T follicular helper cell (primary cell): ENCODE results near the gene SLC38A6.

ENCODE experiments used
- DNase-seq: peaks from one replicate; pipeline ENCODE4 v3.0.0-alpha.2; 2020; ENCODE audit warnings: low read depth

SLC38A6 gene

DNA sequence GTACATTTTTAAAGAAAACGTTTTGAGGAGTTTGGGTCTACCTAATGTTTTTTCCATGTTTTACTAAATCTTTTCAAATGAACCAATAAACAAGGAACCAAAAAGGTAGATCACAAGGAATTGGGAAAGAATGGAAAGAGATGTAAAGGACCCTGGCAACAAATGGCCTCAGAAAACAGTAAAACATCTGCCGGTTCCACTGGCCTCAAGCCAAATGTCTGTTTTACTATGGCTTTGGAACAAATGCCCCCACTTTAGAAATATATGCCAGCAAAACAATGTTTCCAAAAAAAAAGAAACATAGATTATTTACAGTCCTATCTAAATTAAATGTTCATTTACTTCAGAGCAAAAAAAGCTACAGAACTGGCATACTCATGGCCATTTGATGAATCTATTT, 3.2 kb upstream of the SLC38A6 start:
- DNase-seq = no peak

GRCh38 chr14:60981633-60982455, 799 bp downstream of the SLC38A6 start:
- DNase-seq = no peak

DNA sequence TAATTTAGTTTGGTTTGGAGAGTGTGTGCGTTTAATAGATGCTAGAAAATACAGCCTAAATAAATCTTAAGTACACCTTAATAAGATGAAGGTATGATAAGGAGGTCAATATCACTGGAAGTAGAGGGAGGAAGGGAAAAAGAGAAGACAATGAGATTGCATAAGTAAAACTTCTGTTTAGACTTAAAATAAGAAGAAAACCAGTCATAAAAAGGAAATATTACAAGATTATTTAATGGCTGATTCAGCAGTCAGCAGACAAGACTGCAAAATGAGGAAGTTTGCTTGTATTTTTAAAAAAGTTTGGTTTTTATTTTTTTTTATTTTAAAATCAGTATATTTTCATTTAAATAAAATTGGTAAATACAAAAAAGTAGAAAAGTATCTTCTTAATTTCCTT, 3.2 kb downstream of the SLC38A6 start:
- no peak for DNase-seq

- no peak for DNase-seq
Observed at GRCh38 chr14:60986500-60986899, 5.5 kb downstream of the SLC38A6 start.

- no peak for DNase-seq
Observed at GRCh38 chr14:60989599-60989998, 8.6 kb downstream of the SLC38A6 start.

GRCh38 chr14:60998617-60999016, 17.6 kb downstream of the SLC38A6 start:
- no peak for DNase-seq

DNA sequence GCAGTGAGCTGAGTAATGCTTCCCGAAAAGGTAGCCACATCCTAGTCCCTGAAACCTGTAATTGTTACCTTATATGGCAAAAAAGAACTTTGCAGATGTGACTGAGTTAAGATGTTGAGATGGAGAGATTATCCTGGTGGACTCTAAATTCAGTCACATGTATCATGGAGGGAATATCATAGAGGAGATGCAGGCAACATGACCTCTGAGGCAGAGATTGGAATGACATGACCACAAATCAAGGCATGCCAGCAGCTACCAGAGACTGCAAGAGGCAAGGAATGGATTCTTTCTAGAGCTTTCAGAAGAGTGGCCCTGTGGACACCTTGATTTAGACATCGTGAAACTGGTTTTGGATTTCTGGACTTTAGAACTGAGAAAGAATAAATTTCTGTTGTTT, 18.5 kb downstream of the SLC38A6 start:
- DNase-seq = no peak

- no peak for DNase-seq
Observed at GRCh38 chr14:61003571-61003970, 22.5 kb downstream of the SLC38A6 start.

DNA sequence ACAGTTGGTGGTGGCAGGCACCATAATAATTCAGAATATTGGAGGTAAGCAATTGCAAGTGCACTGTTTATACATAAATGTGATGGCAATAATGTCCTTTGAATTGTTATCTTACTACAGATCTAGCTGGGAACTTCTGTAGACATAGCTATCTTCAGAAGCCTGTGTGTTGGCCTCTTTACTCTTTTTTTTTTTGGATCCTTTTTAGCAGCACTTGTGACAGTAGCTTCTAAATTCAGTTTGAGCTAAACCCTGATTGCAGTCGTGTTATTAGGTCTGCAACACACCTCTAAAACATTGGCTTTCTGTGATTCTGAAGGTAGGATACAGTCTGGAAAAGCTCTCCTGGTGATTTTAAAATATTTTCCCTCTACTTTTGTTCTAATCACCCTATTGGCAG, 38.5 kb downstream of the SLC38A6 start:
- DNase-seq = no peak

- peak; percentile 26 for DNase-seq
Observed at GRCh38 chr14:61025251-61026223, 44.5 kb downstream of the SLC38A6 start.

- DNase-seq = no peak
Observed at GRCh38 chr14:61026526-61026925, 45.5 kb downstream of the SLC38A6 start.

DNA sequence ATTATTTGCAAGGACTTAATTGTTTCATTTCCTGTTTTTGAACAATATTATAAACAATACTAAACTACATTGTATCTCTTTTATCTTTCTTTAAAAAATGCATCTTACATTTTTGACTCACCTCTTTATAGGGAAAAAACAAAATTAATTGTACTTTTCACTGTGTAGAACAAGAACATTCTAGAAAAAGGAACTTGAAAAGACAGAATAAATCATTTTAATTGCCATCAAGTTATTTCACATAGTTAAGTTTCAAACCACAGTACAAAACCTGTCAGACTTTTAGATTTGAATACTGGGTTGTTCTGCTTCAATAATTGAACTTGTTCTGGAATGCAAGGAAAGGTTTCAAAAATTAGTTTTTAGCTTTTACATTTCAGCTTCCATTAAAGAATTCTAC, 50.0 kb downstream of the SLC38A6 start:
- DNase-seq = no peak

DNA sequence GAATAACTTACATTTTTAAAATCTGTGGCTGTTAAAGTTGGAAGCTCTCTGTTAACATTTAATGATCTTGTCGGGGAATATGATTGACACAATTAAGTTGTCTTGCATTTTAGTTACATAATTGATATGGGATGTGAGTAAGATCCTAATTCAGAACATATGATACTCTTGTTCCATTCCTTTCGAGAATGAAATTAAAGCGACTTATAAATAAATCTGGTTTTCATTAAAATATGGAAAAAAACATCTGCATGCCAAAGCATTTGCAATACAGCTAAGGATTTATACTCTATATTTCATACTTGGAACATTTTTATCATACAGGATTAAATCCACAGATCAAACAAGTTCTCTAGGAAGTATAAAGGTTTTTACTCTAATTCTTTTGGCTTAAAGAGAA, 52.0 kb downstream of the SLC38A6 start:
- no peak for DNase-seq

DNA sequence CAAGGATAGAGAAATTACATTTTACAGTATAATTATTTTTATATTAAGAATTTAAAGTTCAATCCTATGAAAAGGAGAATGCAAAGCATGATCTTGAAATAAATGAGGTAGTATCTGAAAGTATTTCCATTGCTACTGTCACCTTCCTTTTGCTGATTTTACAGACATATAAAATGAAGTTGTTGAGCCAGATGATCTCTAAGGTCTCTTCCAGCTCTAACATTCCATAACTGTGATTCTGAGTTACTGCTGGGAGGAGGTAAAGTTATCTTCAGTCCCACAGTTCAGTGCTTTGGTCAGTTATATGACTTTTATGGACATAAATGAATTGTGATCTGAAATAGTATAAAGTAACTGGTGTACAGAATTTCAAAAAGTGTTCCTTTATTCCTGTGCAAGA, 52.8 kb downstream of the SLC38A6 start:
- DNase-seq = no peak

DNA sequence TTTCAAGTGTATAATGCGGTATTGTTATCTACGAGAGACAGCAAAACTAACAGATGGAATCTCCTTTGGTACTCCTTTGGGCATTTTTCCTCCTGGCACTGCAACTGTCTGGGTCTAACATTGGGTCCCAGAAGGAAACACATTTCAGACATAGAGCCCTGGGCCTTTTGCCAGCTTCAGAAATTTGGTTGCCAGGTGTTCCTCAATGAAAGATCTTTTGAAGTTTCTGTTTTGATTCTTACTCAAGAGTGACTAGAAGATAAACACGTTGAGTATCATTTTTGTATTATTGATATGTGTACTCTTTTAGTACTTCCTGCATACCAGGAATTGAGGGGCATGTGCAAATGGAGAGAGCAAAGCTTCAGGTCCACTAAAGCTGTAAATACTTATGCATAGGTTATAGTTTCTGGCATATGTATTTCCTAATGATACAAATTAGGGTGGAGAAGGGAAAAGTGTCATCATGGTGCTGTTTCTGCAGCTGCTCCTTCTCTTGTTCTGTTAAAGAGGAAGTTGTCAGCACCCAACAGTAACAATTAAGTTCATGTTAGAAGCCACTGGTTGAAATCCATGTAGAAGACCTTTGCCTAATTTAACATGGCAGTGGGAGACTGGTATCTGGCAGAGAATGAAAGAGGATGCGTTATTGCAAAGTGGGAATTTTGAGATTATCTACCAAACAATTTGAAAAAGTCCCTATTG, 53.5 kb downstream of the SLC38A6 start:
- DNase-seq = no peak

DNA sequence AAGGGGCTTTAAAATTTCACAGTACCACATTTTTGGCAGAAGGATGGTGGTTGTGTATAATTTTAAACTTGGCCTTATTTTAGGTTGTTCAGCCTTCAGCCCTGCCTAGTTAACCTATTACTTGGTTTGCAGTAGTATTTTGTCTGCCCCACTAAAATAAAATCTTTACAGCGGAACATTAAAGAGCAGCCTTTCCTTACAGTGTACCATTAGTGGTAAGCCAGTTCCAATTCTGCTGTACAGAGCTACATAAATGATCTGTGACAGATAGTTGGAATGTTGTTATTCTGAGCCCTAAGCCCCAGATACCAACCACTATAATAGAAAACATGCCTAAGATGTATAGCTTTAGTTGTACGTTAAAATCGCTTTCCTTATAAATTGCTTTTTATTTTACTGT, 56.2 kb downstream of the SLC38A6 start:
- no peak for DNase-seq

- no peak for DNase-seq
Observed at GRCh38 chr14:61041704-61042103, 60.7 kb downstream of the SLC38A6 start.

GRCh38 chr14:61042220-61042619, 61.2 kb downstream of the SLC38A6 start:
- DNase-seq = no peak

- DNase-seq = no peak
Observed at GRCh38 chr14:61043506-61043905, 62.5 kb downstream of the SLC38A6 start.

GRCh38 chr14:61047021-61047420, 66.0 kb downstream of the SLC38A6 start:
- no peak for DNase-seq

DNA sequence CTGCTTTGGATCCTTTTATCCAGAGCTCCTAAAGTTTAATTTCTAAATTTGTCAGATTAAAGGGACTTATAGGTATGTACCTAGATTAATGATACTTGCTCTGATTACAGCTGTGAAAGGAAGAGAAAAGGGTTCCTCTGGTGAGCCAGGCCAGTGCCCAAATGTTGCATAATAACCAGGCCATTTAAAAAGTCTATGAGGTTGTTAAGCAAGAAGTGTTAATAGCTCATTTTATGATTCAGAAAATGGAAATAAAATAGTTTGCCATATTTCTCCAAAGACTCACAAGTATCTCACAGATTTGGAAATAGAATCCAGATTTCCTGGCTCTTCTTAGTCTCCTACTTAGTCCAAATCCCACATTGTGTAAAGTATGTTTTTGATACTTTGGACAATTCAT, 67.6 kb downstream of the SLC38A6 start:
- DNase-seq = no peak

GRCh38 chr14:61050417-61050816, 69.4 kb downstream of the SLC38A6 start:
- no peak for DNase-seq
